ENCODE results near the gene MBP.

Gene MBP

DNA sequence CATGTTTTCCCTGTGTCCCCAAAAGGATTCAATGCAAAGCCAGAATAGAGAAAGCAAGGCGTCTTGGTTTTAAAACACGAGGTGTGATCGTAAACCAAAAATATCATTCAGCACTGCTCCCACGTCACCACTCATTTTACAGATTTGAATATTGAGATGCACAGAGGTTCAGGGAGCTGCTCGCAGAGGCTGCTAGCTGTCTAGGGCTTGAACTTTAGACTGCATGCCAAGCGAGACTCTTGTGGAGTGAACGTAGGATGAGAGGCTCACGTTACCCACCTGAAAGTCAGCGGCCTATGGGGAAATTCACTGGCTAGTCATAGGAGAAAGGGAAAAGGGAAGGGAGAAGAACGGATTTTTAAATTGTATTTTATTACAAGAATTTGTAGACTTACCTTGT is 130.1 kb downstream of the MBP start:
- ChIA-PET POLR2A (no interaction called here), CTCF (no interaction called here)
- TF ChIP-seq ELF4 (IDR thresholded peaks at IDR 0.05), result no peak
- no peak for TF ChIP-seq TARDBP (IDR thresholded peaks at IDR 0.05)
- no peak for TF ChIP-seq HDGF (IDR thresholded peaks at IDR 0.05; ENCODE audit: borderline replicate concordance)
- no peak for TF ChIP-seq LEF1 (IDR thresholded peaks at IDR 0.05; ENCODE audit: borderline replicate concordance)
- TF ChIP-seq, protein P1, sequence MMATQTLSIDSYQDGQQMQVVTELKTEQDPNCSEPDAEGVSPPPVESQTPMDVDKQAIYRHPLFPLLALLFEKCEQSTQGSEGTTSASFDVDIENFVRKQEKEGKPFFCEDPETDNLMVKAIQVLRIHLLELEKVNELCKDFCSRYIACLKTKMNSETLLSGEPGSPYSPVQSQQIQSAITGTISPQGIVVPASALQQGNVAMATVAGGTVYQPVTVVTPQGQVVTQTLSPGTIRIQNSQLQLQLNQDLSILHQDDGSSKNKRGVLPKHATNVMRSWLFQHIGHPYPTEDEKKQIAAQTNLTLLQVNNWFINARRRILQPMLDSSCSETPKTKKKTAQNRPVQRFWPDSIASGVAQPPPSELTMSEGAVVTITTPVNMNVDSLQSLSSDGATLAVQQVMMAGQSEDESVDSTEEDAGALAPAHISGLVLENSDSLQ (IDR thresholded peaks at IDR 0.05), result no peak
- no peak for TF ChIP-seq FOXM1 (IDR thresholded peaks at IDR 0.05; ENCODE audit: borderline replicate concordance)
- no peak for TF ChIP-seq SP1 (IDR thresholded peaks at IDR 0.05)
- no peak for TF ChIP-seq CTBP1 (IDR thresholded peaks at IDR 0.05; ENCODE audit: borderline replicate concordance)
- no peak for TF ChIP-seq ZNF384 (IDR thresholded peaks at IDR 0.05)
- TF ChIP-seq NFRKB (IDR thresholded peaks at IDR 0.05), result no peak
- TF ChIP-seq ARNT (IDR thresholded peaks at IDR 0.05), result no peak
- no peak for TF ChIP-seq L3MBTL2 (conservative IDR thresholded peaks at IDR 0.05)
- no peak for TF ChIP-seq FOXA1 (IDR thresholded peaks at IDR 0.05)
- TF ChIP-seq BHLHE40 (IDR thresholded peaks at IDR 0.05; ENCODE audit: borderline replicate concordance), result no peak
- no peak for DNase-seq (ENCODE audit: extremely low spot score)

DNA sequence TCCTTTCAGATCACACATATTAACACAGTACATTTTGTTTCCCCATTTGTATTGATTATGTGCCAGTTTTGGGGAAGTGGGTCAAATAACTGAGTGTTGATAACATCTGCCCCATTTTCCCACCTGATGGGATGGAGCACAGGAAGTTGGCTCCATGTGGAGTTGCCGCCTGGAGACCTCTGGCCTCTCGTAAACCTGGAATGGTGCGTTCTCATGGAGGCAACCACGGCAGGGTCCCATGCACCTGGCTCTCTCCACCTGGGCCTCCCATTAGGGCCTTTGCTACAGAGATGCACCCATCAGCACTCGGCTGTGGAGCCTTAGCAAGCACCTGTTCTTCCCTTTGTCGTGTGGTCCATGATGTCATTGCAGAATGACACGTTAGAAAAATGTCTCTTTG is 130.6 kb downstream of the MBP start:
- POLR2A ChIA-PET, result no interaction called here
- CTCF ChIA-PET, result no interaction called here
- TF ChIP-seq SP1 (IDR thresholded peaks at IDR 0.05) (no peak), ELF4 (IDR thresholded peaks at IDR 0.05) (no peak), ZNF384 (IDR thresholded peaks at IDR 0.05) (no peak), HDGF (IDR thresholded peaks at IDR 0.05; ENCODE audit: borderline replicate concordance) (no peak), TARDBP (IDR thresholded peaks at IDR 0.05) (no peak)
- no peak for DNase-seq (ENCODE audit: extremely low spot score)

DNA sequence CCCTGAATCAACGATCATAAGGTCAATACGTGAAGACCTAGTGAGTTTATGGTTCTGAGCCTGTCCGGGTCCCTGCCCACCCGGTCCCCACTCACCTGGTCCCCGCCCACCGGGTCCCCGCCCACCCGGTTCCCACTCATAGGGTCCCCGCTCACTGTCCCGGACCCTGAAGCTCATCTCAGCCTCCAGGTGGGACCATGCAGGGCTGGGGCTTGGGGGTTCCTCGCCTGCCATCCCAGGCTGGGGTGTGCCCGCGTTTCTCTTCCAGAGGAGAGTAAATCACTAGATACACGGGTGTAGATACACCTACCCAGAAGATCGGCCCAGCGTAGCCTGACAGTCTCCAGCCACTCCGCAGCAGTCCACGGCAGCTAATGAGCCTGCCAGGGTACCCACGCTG is 131.5 kb downstream of the MBP start:
- POLR2A ChIA-PET, result no interaction called here
- no peak for DNase-seq (ENCODE audit: extremely low spot score)
- no peak for TF ChIP-seq FOXM1 (IDR thresholded peaks at IDR 0.05; ENCODE audit: borderline replicate concordance)
- TF ChIP-seq TARDBP (IDR thresholded peaks at IDR 0.05), result no peak
- no peak for TF ChIP-seq NFRKB (IDR thresholded peaks at IDR 0.05)
- TF ChIP-seq ARNT (IDR thresholded peaks at IDR 0.05), result no peak
- TF ChIP-seq SUZ12 (IDR thresholded peaks at IDR 0.05), result no peak
- no peak for TF ChIP-seq LEF1 (IDR thresholded peaks at IDR 0.05; ENCODE audit: borderline replicate concordance)
- TF ChIP-seq SP1 (IDR thresholded peaks at IDR 0.05), result no peak
- TF ChIP-seq CTBP1 (IDR thresholded peaks at IDR 0.05; ENCODE audit: borderline replicate concordance), result no peak
- TF ChIP-seq BHLHE40 (IDR thresholded peaks at IDR 0.05; ENCODE audit: borderline replicate concordance), result no peak
- no peak for TF ChIP-seq ELF4 (IDR thresholded peaks at IDR 0.05)
- TF ChIP-seq, protein P1 (IDR thresholded peaks at IDR 0.05), result no peak
- no peak for TF ChIP-seq FOXA1 (IDR thresholded peaks at IDR 0.05)
- no peak for TF ChIP-seq L3MBTL2 (conservative IDR thresholded peaks at IDR 0.05)
- TF ChIP-seq FOXK2 (IDR thresholded peaks at IDR 0.05), result no peak
- no peak for TF ChIP-seq ZNF384 (IDR thresholded peaks at IDR 0.05)
- TF ChIP-seq HDGF (IDR thresholded peaks at IDR 0.05; ENCODE audit: borderline replicate concordance), result no peak

DNA sequence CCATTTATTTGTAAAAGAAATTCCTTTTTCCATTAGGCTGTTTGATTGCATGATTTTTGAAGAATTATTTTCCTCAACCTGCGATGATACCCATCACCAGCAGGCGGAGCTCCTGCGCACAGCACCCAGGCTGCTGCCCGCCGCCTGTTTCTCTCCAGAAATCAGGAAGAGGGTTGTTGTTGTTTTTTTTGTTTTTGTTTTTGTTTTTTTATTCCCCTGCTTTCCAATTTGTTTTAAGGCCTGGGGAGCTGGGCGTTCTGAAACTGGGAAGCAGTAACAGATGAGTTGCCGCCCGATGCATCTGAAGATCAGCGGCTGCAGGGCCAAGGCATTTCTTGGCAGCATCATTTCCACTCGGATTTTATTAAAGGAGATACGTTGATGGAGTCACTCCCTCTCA is 132.1 kb downstream of the MBP start:
- no peak for TF ChIP-seq NFRKB (IDR thresholded peaks at IDR 0.05)
- DNase-seq (ENCODE audit: extremely low spot score), result peak; percentile 56
- POLR2A ChIA-PET, result no interaction called here
- CTCF ChIA-PET, result interaction anchor here (0.6 to 1.3 kb wide), 10 partner anchors 9 to 1003 kb away, joined by 3 to 6 read pairs (median 3); no protein-coding TSS in a partner anchor

More for the DNA sequence above, 131.5 kb downstream of the MBP start:
- CTCF ChIA-PET, result interaction anchor here (0.6 to 1.3 kb wide), 2 partner anchors 8 to 11 kb away, joined by 3 to 4 read pairs; no protein-coding TSS in a partner anchor

DNA sequence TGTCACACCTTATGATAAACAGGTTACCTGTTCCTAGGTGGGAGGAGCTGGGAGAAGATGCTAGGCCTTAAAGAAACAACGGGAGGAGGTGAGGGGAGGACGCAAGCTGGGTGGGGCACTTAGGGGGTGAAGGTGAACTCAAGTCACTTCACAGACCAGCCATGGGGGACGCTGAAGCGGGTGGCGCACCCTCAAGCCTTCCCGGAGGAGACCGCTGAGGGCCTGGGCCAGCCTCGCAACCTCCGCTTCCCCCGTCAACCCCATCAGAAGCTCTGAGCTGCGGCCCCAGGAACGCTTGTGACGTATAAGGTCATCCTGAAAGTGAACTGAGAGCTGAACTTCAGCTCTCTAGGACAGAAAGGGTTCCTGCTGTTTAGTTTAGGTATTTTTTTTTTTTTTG is 133.5 kb downstream of the MBP start:
- ChIA-PET POLR2A (no interaction called here), CTCF (interaction anchor here (0.6 kb wide), 1 partner anchor 10 kb away, joined by 4 read pairs; no protein-coding TSS in a partner anchor)
- TF ChIP-seq SP1 (IDR thresholded peaks at IDR 0.05) (no peak), CTBP1 (IDR thresholded peaks at IDR 0.05; ENCODE audit: borderline replicate concordance) (no peak), L3MBTL2 (conservative IDR thresholded peaks at IDR 0.05) (no peak), TARDBP (IDR thresholded peaks at IDR 0.05) (no peak), FOXA1 (IDR thresholded peaks at IDR 0.05) (no peak), ZNF384 (IDR thresholded peaks at IDR 0.05) (no peak), NFRKB (IDR thresholded peaks at IDR 0.05) (no peak), HDGF (IDR thresholded peaks at IDR 0.05; ENCODE audit: borderline replicate concordance) (no peak), ELF4 (IDR thresholded peaks at IDR 0.05) (no peak), ARNT (IDR thresholded peaks at IDR 0.05) (no peak), BHLHE40 (IDR thresholded peaks at IDR 0.05; ENCODE audit: borderline replicate concordance) (no peak), FOXK2 (IDR thresholded peaks at IDR 0.05) (no peak), SUZ12 (IDR thresholded peaks at IDR 0.05) (no peak), FOXM1 (IDR thresholded peaks at IDR 0.05; ENCODE audit: borderline replicate concordance) (no peak), LEF1 (IDR thresholded peaks at IDR 0.05; ENCODE audit: borderline replicate concordance) (no peak)
- TF ChIP-seq, protein P1 (IDR thresholded peaks at IDR 0.05), result no peak
- DNase-seq (ENCODE audit: extremely low spot score), result no peak

DNA sequence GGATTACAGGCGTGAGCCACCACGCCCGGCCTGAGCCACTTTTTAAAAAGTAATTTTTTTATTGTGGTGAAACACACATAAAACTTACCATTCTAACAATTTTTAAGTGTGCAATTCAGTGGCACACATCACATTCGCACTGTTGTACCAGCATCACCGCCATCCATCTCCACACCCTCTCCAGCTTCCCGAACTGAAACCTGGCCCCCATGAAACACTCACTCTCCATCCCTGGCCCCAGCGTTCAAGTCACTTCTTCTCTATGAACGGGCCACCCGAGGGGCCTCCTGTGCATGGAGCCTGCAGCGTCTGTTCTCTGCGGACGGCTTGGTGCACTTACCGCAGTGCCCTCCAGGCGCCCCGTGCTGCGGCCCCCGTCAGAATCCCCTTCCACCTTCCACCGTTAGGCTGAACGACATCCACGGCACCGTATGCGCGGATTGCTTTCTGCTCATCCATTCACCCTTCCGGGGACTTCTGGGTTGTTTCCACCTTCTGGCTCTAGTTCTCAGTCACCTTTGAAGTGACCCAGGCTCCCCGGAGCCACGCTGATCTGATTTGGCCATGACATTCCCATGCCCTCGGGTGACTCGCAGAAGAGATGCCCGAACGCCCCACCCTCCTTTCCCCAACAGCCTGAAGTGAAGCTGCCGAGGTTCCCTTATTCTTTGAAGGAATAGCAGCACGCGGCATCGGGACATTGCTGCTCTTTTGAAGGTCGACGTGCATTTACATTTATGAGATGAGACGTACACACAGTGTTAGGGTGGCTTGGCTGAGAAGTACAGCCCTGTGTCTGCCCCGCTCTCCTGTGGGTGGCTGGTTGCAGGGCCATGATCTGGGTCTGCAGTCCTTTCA is 134.4 kb downstream of the MBP start:
- no peak for DNase-seq (ENCODE audit: extremely low spot score)
- POLR2A ChIA-PET, result no interaction called here
- CTCF ChIA-PET, result interaction anchor here (1.3 kb wide), 1 partner anchor 653 kb away, joined by 5 read pairs; no protein-coding TSS in a partner anchor
- TF ChIP-seq ZNF384 (IDR thresholded peaks at IDR 0.05), result no peak
- no peak for TF ChIP-seq ARNT (IDR thresholded peaks at IDR 0.05)
- TF ChIP-seq NFRKB (IDR thresholded peaks at IDR 0.05), result no peak
- no peak for TF ChIP-seq ELF4 (IDR thresholded peaks at IDR 0.05)
- TF ChIP-seq SP1 (IDR thresholded peaks at IDR 0.05), result no peak
- TF ChIP-seq, protein P1 (IDR thresholded peaks at IDR 0.05), result no peak
- TF ChIP-seq CTBP1 (IDR thresholded peaks at IDR 0.05; ENCODE audit: borderline replicate concordance), result no peak
- TF ChIP-seq LEF1 (IDR thresholded peaks at IDR 0.05; ENCODE audit: borderline replicate concordance), result no peak
- TF ChIP-seq FOXA1 (IDR thresholded peaks at IDR 0.05), result no peak
- TF ChIP-seq SUZ12 (IDR thresholded peaks at IDR 0.05), result no peak
